CD4-positive, alpha-beta T cell treated with Interleukin-4 for 1 hour (primary cell): Measurements from ENCODE around the gene LDLRAD2.
"Not testable (repeated sequence)": the region's sequence is repeated elsewhere in the genome, so short reads cannot be mapped to it uniquely, and the experiment has no call there.

Experiments
- DNase-seq, 2 donors: peaks; one replicate each; pipeline ENCODE4 v3.0.0-alpha.2; 2020 to 2022

The LDLRAD2 gene

GRCh38 chr1:21811875-21812305 is at the start of gene LDLRAD2:
Gene LDLRAD2, plus strand, starts transcription at chr1:21812265. Its CDS starts 187 bp downstream, at chr1:21812452.
- DNase-seq = no peak

GRCh38 chr1:21763236-21763635 is 48.8 kb upstream of the LDLRAD2 start:
- no peak for DNase-seq

GRCh38 chr1:21763694-21764419 is 48.2 kb upstream of the LDLRAD2 start:
- no peak for DNase-seq

GRCh38 chr1:21764615-21765423 is 47.2 kb upstream of the LDLRAD2 start:
- peak in 1 of 2 donors; percentile 51 for DNase-seq

- no peak for DNase-seq
Observed at GRCh38 chr1:21766210-21766609, 45.9 kb upstream of the LDLRAD2 start.

GRCh38 chr1:21767106-21767505 is 45.0 kb upstream of the LDLRAD2 start:
- not testable (repeated sequence) for DNase-seq

GRCh38 chr1:21770201-21770600 is 41.9 kb upstream of the LDLRAD2 start:
- no peak for DNase-seq

GRCh38 chr1:21770602-21771001 is 41.5 kb upstream of the LDLRAD2 start:
- not testable (repeated sequence) for DNase-seq

GRCh38 chr1:21771672-21772071 is 40.4 kb upstream of the LDLRAD2 start:
- not testable (repeated sequence) for DNase-seq

GRCh38 chr1:21773585-21773984 is 38.5 kb upstream of the LDLRAD2 start:
- DNase-seq = peak in 1 of 2 donors; percentile 42

GRCh38 chr1:21774835-21775549 is 37.1 kb upstream of the LDLRAD2 start:
- no peak for DNase-seq

GRCh38 chr1:21775550-21775914 is 36.5 kb upstream of the LDLRAD2 start:
- DNase-seq = no peak

- DNase-seq = no peak
Observed at GRCh38 chr1:21775985-21776562, 36.0 kb upstream of the LDLRAD2 start.

- not testable (repeated sequence) for DNase-seq
Observed at GRCh38 chr1:21776925-21777324, 35.1 kb upstream of the LDLRAD2 start.

GRCh38 chr1:21778405-21778727 is 33.7 kb upstream of the LDLRAD2 start:
- DNase-seq = no peak

GRCh38 chr1:21779613-21780521 is 32.2 kb upstream of the LDLRAD2 start:
- DNase-seq = peak in 1 of 2 donors; percentile 31

GRCh38 chr1:21781815-21782348 is 30.2 kb upstream of the LDLRAD2 start:
- DNase-seq = no peak

GRCh38 chr1:21782349-21782867 is 29.7 kb upstream of the LDLRAD2 start:
- peak; percentile 56 to 72 for DNase-seq

GRCh38 chr1:21782868-21783678 is 29.0 kb upstream of the LDLRAD2 start, which contains the start of gene USP48:
Gene USP48, minus strand, starts transcription at chr1:21783149. Its CDS starts 192 bp downstream, at chr1:21782957.
- peak; percentile 97 to 98 for DNase-seq
